ENCODE measurements around the gene CARD9. TPM values are rescaled to one million over a fixed set of nuclear protein-coding genes. Genes with fewer than 3 reads are reported as not detected.

Gene CARD9
- total and polyA plus RNA-seq, 2 of the 4 experiments (the other 2 are of a cell fraction) = 0.36 to 1.9 TPM

DNA sequence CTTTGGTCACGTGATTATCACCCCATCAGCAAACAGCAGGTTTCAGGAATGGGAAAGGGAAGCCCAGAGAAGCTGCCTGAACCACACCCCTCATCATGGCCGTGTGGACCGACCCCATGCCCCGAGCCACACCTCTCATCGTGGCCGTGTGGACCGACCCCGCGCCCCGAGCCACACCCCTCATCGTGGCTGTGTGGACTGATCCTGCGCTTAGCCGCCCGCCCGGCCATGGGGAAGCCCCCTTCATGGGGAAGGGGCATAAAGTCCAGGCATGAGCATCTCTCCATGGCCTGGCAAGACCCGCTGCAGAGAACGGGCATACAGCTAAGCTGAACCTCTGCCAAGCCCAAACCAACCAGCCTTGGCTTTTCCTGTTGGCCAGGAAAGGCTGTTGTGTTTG is 20.1 kb upstream of the CARD9 start:
- POLR2A ChIA-PET (ENCODE audit: unreplicated experiment) = no interaction called here

More for the DNA sequence above, 20.1 kb upstream of the CARD9 start:
- H3K4ac ChIP-seq (ENCODE audit: low read depth, low read length) = no peak overlapping the region
- no peak overlapping the region for H2BK20ac ChIP-seq (ENCODE audit: low read depth, low read length)
- no peak overlapping the region for H2AK9ac ChIP-seq (replicated peaks; ENCODE audit: low read depth, low read length, poor library complexity)
- no peak overlapping the region for H2BK5ac ChIP-seq (ENCODE audit: low read depth, low read length, poor library complexity, severe bottlenecking)
- DNase-seq (no peak), ATAC-seq (ENCODE audit: low read depth) (no peak)
- no peak overlapping the region for H2AFZ ChIP-seq (replicated peaks; ENCODE audit: low read length, poor library complexity)
- H3K56ac ChIP-seq (ENCODE audit: extremely low read depth, insufficient read depth, low read length) = no peak overlapping the region
- no peaks in the 10 kb centered on the region for H3K9me3 ChIP-seq (ENCODE audit: control insufficient read depth, insufficient read depth, low read length)
- H4K20me1 ChIP-seq (ENCODE audit: insufficient read depth, low read length) = peaks cover 5% of the 10 kb centered on the region
- H2BK120ac ChIP-seq (ENCODE audit: low read depth, low read length) = no peak overlapping the region
- H3K4me2 ChIP-seq (ENCODE audit: low read depth, low read length) = no peak overlapping the region
- H3K4me1 ChIP-seq (ENCODE audit: control insufficient read depth, insufficient read depth, low read length) = peaks cover 1% of the 10 kb centered on the region; the same call in 1 of the 2 replicates
- H3K27me3 ChIP-seq (ENCODE audit: control insufficient read depth, insufficient read depth, low read length) = no peaks in the 10 kb centered on the region
- CTCF ChIA-PET = no interaction called here
- H2AK5ac ChIP-seq (ENCODE audit: low read depth, low read length) = no peak overlapping the region
- no peak overlapping the region for H3K27ac ChIP-seq (ENCODE audit: insufficient read depth, low read length)
- no CpG with 5 or more reads among the region's 17 CpGs for WGBS, 2 experiments (ENCODE audit: extremely low coverage in 2 of 2, insufficient read length in 1 of 2)
- H3K23ac ChIP-seq (ENCODE audit: low read depth, low read length) = no peak overlapping the region
- no TSS peak for BruUV-seq (replicated peaks)
- in situ Hi-C loops (cut with MboI; ENCODE audit: low sequenced_read_pairs) = no loop called here
- H3K14ac ChIP-seq (replicated peaks; ENCODE audit: low read depth, low read length) = no peak overlapping the region
- intact Hi-C loops (cut with micrococcal nuclease) = no loop called here
- no peak overlapping the region for H3K9ac ChIP-seq (ENCODE audit: low read depth, low read length)
- H3K79me1 ChIP-seq (ENCODE audit: low read depth in 1 of 2, low read length in 2 of 2) = peaks cover 18 to 26% of the 10 kb centered on the region in 2 experiments
- no peaks in the 10 kb centered on the region for H3K9me1 ChIP-seq (ENCODE audit: insufficient read depth, low read length)
- H3K18ac ChIP-seq (ENCODE audit: low read depth, low read length) = no peak overlapping the region
- H4K5ac ChIP-seq (ENCODE audit: low read depth, low read length) = no peak overlapping the region
- H3K36me3 ChIP-seq (ENCODE audit: control insufficient read depth, insufficient read depth, low read length) = peaks cover 73% of the 10 kb centered on the region
- H2BK15ac ChIP-seq (ENCODE audit: low read depth, low read length) = no peak overlapping the region
- H4K8ac ChIP-seq (ENCODE audit: low read depth in 2 of 2, low read length in 2 of 2) = no peak overlapping the region
- H4K91ac ChIP-seq (ENCODE audit: insufficient read depth, low read depth, low read length) = no peak overlapping the region
- dilution Hi-C loops (cut with HindIII; ENCODE audit: low sequenced_read_pairs, unreplicated experiment) = no loop called here
- TF ChIP-seq, protein P1, sequence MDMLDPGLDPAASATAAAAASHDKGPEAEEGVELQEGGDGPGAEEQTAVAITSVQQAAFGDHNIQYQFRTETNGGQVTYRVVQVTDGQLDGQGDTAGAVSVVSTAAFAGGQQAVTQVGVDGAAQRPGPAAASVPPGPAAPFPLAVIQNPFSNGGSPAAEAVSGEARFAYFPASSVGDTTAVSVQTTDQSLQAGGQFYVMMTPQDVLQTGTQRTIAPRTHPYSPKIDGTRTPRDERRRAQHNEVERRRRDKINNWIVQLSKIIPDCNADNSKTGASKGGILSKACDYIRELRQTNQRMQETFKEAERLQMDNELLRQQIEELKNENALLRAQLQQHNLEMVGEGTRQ (IDR thresholded peaks at IDR 0.05; ENCODE audit: low read depth, low read length) = no peak
- TF ChIP-seq POLR2A (IDR thresholded peaks at IDR 0.05; ENCODE audit: low read depth, low read length) = no peak
- no peak for TF ChIP-seq MAFK (IDR thresholded peaks at IDR 0.05; ENCODE audit: low read depth, low read length)
- no peak for TF ChIP-seq SMC3 (IDR thresholded peaks at IDR 0.05; ENCODE audit: low read depth, low read length)
- TF ChIP-seq MAZ (IDR thresholded peaks at IDR 0.05; ENCODE audit: borderline replicate concordance, low read depth, low read length) = no peak
- no peak for TF ChIP-seq RFX5 (IDR thresholded peaks at IDR 0.05; ENCODE audit: low read depth, low read length)
- TF ChIP-seq RAD21 (IDR thresholded peaks at IDR 0.05; ENCODE audit: low read length) = no peak
- no peak for TF ChIP-seq NFE2L2 (IDR thresholded peaks at IDR 0.05; ENCODE audit: low read depth, low read length)
- TF ChIP-seq, protein P2, sequence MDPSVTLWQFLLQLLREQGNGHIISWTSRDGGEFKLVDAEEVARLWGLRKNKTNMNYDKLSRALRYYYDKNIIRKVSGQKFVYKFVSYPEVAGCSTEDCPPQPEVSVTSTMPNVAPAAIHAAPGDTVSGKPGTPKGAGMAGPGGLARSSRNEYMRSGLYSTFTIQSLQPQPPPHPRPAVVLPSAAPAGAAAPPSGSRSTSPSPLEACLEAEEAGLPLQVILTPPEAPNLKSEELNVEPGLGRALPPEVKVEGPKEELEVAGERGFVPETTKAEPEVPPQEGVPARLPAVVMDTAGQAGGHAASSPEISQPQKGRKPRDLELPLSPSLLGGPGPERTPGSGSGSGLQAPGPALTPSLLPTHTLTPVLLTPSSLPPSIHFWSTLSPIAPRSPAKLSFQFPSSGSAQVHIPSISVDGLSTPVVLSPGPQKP (IDR thresholded peaks at IDR 0.05; ENCODE audit: borderline replicate concordance, low read depth, low read length) = no peak
- TF ChIP-seq, protein P3, sequence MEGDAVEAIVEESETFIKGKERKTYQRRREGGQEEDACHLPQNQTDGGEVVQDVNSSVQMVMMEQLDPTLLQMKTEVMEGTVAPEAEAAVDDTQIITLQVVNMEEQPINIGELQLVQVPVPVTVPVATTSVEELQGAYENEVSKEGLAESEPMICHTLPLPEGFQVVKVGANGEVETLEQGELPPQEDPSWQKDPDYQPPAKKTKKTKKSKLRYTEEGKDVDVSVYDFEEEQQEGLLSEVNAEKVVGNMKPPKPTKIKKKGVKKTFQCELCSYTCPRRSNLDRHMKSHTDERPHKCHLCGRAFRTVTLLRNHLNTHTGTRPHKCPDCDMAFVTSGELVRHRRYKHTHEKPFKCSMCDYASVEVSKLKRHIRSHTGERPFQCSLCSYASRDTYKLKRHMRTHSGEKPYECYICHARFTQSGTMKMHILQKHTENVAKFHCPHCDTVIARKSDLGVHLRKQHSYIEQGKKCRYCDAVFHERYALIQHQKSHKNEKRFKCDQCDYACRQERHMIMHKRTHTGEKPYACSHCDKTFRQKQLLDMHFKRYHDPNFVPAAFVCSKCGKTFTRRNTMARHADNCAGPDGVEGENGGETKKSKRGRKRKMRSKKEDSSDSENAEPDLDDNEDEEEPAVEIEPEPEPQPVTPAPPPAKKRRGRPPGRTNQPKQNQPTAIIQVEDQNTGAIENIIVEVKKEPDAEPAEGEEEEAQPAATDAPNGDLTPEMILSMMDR (conservative IDR thresholded peaks at IDR 0.05; ENCODE audit: low read depth, low read length) = no peak
- no peak for TF ChIP-seq FOS (IDR thresholded peaks at IDR 0.05; ENCODE audit: low read depth, low read length)
- H3K4me3 ChIP-seq (ENCODE audit: insufficient read depth, low read depth, low read length) = no peak overlapping the region

Data from IMR-90 (cell line).